ACC112 (cell line): ENCODE data around the gene CA10.

Source experiments
- H2AFZ ChIP-seq: fragments of 200-600 bp; sonication (generic); one replicate; pipeline ENCODE4 v1.6.0; 2017; ENCODE audit warnings: antibody characterized with exemption, low read length; ENCODE audit not compliant: unreplicated experiment
- H3K27ac ChIP-seq: fragments of 200-600 bp; sonication (generic); 2 replicates; pipeline ENCODE4 v1.5.1; 2014; ENCODE audit warnings: low read depth, mild to moderate bottlenecking, antibody characterized with exemption, low read length, moderate library complexity
- H3K27me3 ChIP-seq: fragments of 200-600 bp; sonication (generic); 2 replicates; pipeline ENCODE4 v1.6.1; 2014; ENCODE audit warnings: mild to moderate bottlenecking, antibody characterized with exemption, low read length, moderate library complexity, mixed read lengths; ENCODE audit not compliant: insufficient read depth
- H3K36me3 ChIP-seq: fragments of 200-600 bp; sonication (generic); 2 replicates; pipeline ENCODE4 v1.6.1; 2016; ENCODE audit warnings: mild to moderate bottlenecking, antibody characterized with exemption, low read length, moderate library complexity, mixed read lengths; ENCODE audit not compliant: insufficient read depth
- H3K4me1 ChIP-seq: fragments of 200-600 bp; sonication (generic); one replicate; pipeline ENCODE4 v1.6.1; 2016; ENCODE audit warnings: low read length, mixed read lengths; ENCODE audit not compliant: insufficient read depth, unreplicated experiment, control insufficient read depth
- H3K4me3 ChIP-seq: fragments of 200-600 bp; sonication (generic); 2 replicates; pipeline ENCODE4 v1.5.1; 2014; ENCODE audit warnings: mild to moderate bottlenecking, low read depth, low read length
- H3K79me2 ChIP-seq: fragments of 200-600 bp; sonication (generic); one replicate; pipeline ENCODE4 v1.6.0; 2016; ENCODE audit warnings: low read length; ENCODE audit not compliant: control insufficient read depth, unreplicated experiment, insufficient read depth

Gene CA10

DNA sequence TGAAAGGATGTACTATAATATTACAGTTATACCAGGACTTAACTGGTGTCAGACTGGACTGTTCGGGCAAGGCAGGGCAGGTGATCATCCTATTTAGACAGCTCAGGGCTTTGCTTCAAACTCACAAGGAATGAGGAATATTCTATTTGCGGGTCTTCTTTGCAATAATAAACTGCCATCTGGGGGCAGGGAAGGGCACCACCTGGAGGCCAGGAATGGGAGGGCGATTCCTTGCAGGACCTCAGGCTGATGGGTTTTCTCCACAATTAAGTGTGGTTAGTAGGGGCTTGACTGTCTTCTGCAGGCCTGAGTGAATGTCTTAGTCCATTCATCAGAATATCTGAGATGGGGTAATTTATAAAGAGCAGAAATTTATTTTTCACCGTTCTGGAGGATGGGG, 424.1 kb downstream of the CA10 start:
- Histone ChIP-seq H3K79me2 (no peaks in the 10 kb centered on the region), H3K27ac (no peak overlapping the region), H3K27me3 (no peaks in the 10 kb centered on the region), H2AFZ (no peak overlapping the region), H3K4me1 (no peaks in the 10 kb centered on the region), H3K4me3 (no peak overlapping the region), H3K36me3 (no peaks in the 10 kb centered on the region)

DNA sequence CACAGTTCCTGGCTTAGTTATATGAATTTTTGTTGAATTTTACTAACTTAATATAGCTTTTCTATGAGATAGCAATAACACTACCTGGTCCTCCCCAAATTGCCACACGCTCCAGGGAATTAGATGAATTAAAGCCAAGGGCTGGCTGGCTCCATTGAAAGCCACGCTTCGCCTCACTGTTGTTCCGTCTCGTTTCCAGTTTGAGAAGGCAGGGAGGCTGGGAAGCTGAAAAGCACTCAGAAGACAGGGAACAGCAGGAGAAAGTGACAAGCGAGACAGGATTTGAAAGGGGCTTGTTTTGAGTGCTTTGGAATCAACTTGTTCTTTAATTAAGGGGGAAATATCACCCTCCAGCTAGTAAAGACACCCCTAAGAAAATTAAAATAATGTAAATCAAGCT, 425.3 kb downstream of the CA10 start:
- no peaks in the 10 kb centered on the region for H3K79me2 ChIP-seq
- no peaks in the 10 kb centered on the region for H3K36me3 ChIP-seq
- H2AFZ ChIP-seq: no peak overlapping the region
- no peaks in the 10 kb centered on the region for H3K4me1 ChIP-seq
- no peak overlapping the region for H3K27ac ChIP-seq
- no peak overlapping the region for H3K4me3 ChIP-seq
- H3K27me3 ChIP-seq: no peaks in the 10 kb centered on the region

DNA sequence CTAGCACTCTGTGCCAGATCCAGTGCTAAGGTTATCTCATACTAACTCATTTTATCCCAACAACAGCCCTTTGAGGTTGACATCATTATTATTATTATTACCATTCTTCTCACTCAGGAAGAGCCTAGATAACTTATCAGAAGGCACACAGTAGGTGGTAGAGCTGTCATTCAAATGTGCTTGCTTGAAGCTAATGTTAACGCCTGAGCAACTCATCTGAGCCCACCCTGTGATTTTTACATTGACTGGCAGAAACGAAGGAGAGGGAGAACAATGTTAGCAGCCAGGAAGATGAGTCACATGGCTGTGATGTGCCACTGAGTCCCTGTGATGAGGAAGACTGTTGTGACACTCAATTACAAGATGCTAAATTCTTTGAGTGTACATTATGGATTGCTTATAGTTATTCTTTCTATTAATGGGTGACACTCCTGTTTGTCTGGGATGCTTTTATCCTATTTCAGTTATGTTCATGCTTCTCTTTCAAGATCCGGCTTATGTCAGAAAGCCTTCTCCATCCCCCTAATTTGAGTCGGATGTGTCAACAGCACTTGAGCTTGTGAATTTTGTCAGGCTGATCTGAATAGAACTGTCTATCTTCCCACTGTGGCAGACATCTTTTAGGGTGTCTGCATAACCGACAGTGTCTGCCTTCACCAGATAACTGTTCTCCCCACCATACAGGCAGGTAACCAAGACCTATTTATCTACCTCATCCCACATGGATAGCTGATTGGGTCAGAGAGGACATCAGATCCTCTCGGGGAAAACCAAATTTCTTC, 426.4 kb downstream of the CA10 start:
- no peaks in the 10 kb centered on the region for H3K27me3 ChIP-seq
- no peaks in the 10 kb centered on the region for H3K79me2 ChIP-seq
- H2AFZ ChIP-seq: no peak overlapping the region
- H3K4me3 ChIP-seq: no peak overlapping the region
- H3K4me1 ChIP-seq: no peaks in the 10 kb centered on the region
- H3K27ac ChIP-seq: no peak overlapping the region
- no peaks in the 10 kb centered on the region for H3K36me3 ChIP-seq

DNA sequence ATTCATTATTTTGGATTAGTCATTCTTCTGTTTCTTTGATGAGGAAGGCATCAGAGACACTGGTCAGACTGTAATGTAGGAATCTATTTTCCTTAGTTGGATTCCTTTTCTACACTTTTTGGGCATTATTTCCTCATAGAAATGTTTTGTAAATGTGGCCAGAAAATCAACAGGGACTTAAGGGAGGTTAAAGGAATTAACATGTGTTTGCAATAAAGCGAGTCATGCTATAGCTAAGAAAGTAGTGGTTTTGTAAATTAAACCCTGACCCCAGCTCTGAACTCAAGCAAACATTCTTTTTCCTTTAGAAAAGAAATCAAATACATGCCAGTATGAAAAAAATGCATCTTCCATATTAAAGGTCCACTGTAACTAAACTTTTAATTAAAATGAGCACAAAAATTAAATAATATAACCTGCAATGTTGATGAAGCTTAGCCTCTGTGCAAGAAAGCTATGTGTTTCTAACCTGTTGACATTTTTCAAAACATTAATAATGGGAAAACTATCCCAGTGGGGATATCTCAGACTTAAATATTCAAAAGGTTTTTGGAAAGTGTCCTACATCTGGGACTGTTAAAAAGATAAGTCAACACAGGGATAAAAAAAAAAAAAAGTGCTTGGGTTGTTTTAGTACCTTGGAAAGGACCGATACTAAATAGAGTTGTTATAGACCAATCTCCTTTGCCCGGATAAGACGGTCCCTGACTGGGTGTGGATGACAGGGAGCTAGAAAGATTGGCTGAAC, 428.0 kb downstream of the CA10 start:
- Histone ChIP-seq H2AFZ (no peak overlapping the region), H3K79me2 (no peaks in the 10 kb centered on the region), H3K4me1 (no peaks in the 10 kb centered on the region), H3K4me3 (no peak overlapping the region), H3K27me3 (no peaks in the 10 kb centered on the region), H3K36me3 (no peaks in the 10 kb centered on the region), H3K27ac (no peak overlapping the region)

DNA sequence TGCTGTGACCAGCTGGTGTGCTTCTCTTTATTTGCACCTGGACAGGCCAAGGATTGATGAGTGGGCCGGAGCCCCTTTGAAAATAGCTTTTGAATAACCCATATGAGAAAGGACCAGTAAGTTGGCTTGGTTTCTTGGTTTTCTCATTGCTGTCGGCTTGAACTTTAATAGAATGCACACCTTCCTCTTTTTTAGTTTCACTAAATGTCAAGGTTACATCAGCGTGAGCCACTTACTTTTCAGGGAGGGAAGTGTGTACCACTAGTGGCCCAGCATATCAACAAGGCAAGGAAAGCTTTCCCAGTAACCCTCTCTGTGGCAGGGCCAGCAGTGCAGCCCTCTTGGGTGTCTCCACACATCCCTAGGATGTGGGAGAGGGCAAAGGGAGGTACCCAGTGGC, 433.3 kb downstream of the CA10 start:
- Histone ChIP-seq H3K4me1 (no peaks in the 10 kb centered on the region), H3K79me2 (no peaks in the 10 kb centered on the region), H3K4me3 (no peak overlapping the region), H3K27me3 (no peaks in the 10 kb centered on the region), H3K36me3 (no peaks in the 10 kb centered on the region), H2AFZ (no peak overlapping the region), H3K27ac (no peak overlapping the region)

DNA sequence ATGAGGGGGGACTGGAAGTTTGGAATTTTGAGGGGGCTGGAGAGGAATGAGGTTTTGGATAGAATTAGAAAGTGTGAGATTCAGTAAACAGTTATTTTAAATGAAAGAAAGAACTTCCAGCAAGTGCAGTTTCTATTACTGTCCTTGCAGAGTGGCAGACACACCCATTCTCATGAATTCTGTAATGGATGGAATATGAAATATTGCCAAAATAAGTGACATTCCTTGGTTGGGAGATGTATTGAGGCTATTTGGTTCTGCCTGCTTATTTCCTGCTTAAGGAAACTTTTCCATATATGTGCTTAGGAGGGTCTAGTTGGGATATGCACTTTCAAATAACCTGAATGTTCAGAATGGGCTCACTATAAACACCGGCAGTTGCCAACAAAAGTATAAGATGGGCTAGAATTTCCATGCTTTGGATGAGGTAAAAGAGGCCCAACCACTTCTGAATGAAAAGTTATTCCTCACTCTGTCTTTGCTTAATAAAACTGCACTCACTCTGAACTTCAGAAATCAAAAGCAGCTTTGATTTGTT, 434.4 kb downstream of the CA10 start:
- Histone ChIP-seq H2AFZ (no peak overlapping the region), H3K27ac (no peak overlapping the region), H3K79me2 (no peaks in the 10 kb centered on the region), H3K27me3 (no peaks in the 10 kb centered on the region), H3K36me3 (no peaks in the 10 kb centered on the region), H3K4me3 (no peak overlapping the region), H3K4me1 (no peaks in the 10 kb centered on the region)

DNA sequence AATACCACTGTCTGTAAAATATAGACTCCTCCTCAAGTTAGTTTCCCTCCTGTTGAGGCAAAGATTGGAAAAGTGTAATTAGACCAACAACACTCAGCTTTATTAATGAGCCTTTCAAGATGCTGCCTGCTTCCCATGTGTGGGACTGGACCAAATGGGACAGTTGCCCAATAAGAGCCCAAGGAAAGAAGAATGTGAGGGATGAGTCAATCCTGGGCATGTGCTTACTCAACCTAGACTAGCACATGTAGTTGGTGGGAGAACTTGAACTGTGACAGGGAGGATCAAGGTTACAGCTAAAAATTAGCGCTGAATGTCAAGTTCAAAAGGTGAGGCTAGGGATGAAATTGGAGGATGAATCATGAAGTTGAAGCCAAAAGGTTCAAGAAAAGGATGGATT, 435.5 kb downstream of the CA10 start:
- no peaks in the 10 kb centered on the region for H3K4me1 ChIP-seq
- no peaks in the 10 kb centered on the region for H3K79me2 ChIP-seq
- H2AFZ ChIP-seq: no peak overlapping the region
- H3K36me3 ChIP-seq: no peaks in the 10 kb centered on the region
- no peak overlapping the region for H3K27ac ChIP-seq
- no peaks in the 10 kb centered on the region for H3K27me3 ChIP-seq
- H3K4me3 ChIP-seq: no peak overlapping the region

DNA sequence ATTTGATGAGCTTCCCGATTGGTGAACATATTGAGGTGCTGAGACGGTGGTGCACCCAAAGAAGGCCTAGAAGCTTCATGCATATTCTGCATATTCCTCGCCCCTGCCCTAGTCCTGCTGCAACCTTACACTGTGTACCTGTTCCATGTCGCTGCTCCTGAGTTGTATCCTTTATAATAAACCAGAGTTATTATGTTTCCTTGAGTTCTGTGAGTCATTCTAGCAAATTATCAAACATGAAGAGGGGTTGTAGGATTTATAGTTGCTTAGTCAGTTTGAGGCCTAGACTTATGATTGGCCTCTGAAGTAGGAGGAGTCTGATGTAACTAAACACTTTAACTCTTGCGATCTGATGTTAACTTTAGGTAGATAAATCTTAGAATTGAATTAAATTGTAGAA, 436.8 kb downstream of the CA10 start:
- Histone ChIP-seq H3K4me1 (no peaks in the 10 kb centered on the region), H3K79me2 (no peaks in the 10 kb centered on the region), H3K27ac (no peak overlapping the region), H2AFZ (no peak overlapping the region), H3K36me3 (no peaks in the 10 kb centered on the region), H3K4me3 (no peak overlapping the region), H3K27me3 (no peaks in the 10 kb centered on the region)

DNA sequence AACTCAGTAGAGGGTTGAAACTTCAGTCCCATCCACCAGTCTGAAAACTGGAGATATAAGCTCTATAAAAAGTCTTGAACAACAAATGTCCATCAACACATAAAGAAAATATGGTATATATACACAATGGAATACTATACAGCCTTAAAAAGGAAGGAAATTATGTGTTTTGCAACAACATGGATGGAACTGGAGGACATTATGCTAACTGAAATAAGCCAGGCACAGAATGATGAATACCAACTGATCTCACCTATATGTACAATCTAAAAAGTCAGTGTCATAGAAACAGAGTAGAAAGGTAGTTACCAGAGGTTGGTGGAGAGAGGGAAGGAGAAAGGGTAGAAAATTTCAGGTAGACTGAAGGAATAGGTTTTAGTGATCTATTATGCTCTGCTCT, 438.1 kb downstream of the CA10 start:
- no peak overlapping the region for H3K27ac ChIP-seq

DNA sequence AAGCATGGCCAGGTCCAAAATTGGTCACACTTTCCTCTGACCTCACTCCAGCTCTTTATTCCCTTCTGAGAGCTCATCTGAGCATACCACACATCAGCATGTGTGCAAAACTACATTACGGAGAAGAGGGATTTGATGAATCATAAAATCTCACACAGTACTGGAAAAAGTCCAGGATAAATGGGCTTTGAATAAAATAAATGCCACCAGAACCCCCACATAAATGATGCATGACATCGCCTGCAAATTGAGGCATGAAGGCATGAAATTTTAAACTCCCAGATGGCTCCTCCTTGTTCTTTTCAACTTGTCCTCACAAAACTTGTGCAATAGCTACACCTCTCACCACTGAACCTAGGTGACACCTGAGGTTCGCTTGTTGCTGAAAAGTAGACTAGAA, 439.5 kb downstream of the CA10 start:
- H3K27me3 ChIP-seq: no peaks in the 10 kb centered on the region
- no peak overlapping the region for H2AFZ ChIP-seq
- H3K4me1 ChIP-seq: no peaks in the 10 kb centered on the region
- no peaks in the 10 kb centered on the region for H3K36me3 ChIP-seq
- no peaks in the 10 kb centered on the region for H3K79me2 ChIP-seq
- H3K27ac ChIP-seq: no peak overlapping the region
- H3K4me3 ChIP-seq: no peak overlapping the region

More for the DNA sequence above, 438.1 kb downstream of the CA10 start:
- H3K27me3 ChIP-seq: no peaks in the 10 kb centered on the region
- no peaks in the 10 kb centered on the region for H3K4me1 ChIP-seq
- no peak overlapping the region for H3K4me3 ChIP-seq
- no peak overlapping the region for H2AFZ ChIP-seq
- H3K79me2 ChIP-seq: no peaks in the 10 kb centered on the region
- no peaks in the 10 kb centered on the region for H3K36me3 ChIP-seq

DNA sequence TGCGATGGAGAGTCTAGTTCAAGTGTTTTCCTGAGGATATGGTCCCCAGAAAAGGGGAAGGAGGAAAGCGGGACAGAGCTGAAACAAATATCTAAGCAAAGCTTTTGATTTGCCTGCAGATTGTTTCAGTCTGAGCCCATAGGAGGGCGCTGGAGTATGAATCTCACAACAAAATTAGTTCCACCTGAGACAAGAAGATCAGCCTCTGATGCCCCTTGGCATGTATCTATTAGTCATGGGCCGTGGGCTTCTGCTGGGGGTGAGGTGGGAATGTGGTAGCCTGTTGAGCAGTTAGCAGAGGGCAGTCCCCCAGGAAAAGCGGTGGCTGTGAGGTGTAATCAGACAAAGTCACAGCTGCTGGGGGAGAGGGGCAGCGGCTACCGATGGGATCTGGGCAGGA, 446.9 kb downstream of the CA10 start:
- Histone ChIP-seq H3K27me3 (no peaks in the 10 kb centered on the region), H3K36me3 (no peaks in the 10 kb centered on the region), H3K4me1 (no peaks in the 10 kb centered on the region), H3K4me3 (no peak overlapping the region), H2AFZ (no peak overlapping the region), H3K27ac (no peak overlapping the region), H3K79me2 (no peaks in the 10 kb centered on the region)
